HG03354 (cell line): ENCODE measurements around the gene CERS6.

Experiments
- ATAC-seq: cut with Tn5 transposase; IDR thresholded peaks from one replicate; pipeline ENCODE4 v1.9.1; 2021; ENCODE audit warnings: mild to moderate bottlenecking; ENCODE audit not compliant: unreplicated experiment, poor library complexity, severe bottlenecking

Gene CERS6

DNA sequence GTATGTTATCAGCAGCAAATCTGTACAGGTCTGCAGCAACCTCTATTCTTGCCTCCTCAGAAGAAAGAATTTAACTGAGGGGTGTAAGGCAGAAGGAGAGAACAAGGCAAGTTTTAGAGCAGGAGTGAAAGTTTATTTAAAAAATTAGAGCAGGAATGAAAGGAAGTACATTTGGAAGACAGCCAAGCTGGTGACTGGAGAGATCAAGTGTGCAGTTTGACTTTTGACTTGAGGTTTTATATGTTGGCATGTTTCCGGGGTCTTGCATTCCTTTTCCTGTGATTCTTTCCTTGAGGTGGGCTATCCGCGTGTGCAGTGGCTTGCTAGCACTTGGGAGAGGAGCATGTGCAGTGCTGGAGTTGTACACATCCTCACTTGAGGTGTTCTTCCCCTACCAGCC is 16.5 kb upstream of the CERS6 start:
- ATAC-seq, result no peak

DNA sequence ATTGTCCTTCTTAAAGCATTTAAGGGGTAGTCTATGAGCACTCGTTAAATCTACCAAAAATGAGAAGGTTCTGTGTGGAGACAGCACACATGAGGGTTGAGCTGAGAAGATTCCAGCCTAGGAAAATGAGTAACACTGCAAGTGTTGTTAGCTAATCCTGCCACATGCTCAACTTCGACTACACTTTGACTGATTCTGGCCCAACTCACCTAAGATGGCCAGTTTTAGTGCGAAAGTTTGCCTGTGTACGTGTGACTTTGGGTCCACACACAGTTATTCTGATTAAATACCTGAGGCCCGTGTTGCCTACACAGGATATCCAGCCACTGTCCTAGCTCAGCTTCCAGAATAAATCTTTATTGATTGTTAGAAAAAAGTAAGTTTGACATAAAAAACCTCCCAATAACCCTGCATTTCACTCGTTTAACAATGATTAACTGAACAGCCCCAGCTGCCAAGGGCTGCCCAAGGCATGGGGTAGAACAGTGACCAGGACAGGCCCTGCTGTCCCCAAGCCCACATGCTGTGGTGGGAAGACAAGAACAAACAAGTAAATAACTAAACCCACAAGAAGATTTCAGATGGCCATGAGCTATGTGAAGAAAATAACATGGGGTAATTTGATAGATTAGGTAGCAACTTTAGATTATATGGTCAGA is 14.7 kb upstream of the CERS6 start:
- no peak for ATAC-seq

DNA sequence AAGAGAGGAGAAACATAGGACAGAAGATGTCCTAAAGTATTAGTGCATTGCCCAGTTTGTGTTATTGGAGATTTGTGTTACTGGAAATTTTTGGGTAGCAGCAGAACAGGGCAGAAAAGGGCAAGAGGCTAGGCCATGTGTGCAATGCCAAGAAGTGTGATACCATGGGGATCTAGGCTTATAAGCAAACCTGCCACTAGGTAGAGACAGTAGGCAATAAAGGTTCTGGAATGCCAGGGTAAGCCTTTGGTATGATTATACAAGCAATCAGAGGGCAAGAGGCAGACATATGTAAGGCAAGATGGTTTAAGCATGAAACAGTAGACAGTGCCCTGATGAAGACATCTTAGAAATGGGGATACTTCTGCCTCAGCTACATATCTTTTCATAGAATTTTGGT is 12.3 kb upstream of the CERS6 start:
- ATAC-seq, result no peak

DNA sequence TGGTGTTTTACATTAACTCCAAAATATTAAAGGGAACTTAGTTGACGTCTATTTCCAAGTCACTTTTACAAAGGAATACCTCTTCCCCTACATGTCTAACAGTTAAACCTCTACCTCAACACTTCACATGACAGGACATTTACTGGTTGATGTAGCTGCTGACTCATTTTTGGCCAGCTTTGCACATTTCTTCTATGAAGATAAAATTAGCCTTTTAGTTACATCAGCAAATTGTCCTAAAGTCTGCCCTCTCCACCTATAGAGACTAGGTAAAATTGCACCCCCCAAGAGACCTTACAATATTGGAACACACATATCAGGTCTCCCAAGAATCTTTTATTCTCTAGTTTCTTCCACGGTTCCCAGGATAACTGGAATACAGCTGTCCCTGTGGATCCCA is 10.1 kb upstream of the CERS6 start:
- ATAC-seq, result no peak

DNA sequence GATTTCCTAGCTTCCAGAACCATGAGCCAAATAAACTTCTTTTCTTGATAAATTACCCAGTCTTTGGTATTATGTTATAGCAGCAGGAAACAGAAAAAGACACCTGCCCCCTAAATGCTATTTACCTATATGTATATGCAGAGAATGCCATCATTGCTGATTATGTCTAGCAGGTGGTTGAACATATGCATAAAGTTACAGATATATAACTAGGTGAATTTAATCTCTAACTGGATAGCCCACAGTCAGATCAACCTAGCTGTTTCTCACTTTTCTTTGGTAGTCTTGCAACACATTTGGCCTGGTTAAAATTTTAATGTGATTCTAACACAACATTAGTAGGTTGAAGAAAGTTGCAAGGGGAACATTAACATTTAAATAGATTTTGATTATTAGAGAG is 7.1 kb upstream of the CERS6 start:
- peak; percentile 72 for ATAC-seq

DNA sequence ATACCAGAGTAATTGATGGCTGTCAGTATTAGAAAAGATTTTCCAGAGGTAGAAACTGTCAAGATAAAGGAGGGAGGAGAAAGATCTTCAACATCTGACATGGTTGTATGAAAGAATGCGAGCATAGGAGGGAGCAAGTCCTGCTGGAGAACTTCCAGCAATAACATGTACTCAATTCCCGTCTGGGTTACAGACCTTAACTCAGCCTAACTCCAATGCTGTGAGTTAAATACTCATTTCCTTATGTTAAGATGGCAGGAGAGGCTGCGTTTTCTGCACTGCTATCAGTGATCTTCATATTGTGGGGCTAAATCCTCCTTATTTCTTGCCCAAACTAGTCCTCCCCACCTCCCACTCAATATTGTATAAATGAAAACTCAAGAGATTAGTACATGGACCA is 6.7 kb upstream of the CERS6 start:
- ATAC-seq, result no peak

DNA sequence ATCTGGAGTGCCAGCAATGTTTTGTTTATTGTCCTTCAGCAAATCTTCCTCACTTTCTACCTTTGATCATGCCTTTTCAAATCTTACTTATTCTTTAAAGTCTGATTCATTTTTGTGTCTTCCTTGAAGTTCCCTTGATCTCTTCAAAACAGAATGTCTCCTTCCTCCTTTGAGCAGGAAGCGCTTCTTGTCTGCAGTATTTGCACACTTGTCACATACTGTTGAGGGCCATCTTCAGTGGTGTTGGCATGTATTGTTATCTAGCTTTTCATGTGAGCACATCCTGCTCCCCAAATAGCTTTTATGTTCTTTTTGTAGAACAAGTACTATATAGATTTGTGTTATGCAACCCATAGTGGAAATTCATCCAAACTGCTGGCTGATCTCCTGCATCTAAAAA is 5.9 kb upstream of the CERS6 start:
- ATAC-seq, result no peak

DNA sequence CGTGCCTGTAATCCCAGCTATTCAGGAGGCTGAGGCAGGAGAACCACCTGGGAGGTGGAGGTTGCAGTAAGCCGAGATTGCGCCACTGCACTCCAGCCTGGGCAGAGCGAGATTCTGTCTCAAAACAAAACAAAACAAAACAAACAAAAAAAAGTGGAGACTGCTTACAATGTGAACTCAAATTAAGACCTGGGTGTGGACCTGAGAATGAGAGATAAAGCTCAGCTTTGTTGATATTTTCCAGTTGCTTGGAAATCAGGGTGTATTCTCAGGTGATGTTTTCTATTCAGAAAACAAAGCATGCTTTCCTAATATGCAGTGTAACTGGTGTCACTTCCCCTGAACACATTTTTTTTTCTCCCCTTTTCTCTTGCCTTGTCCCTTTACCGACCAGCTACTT is 5.3 kb upstream of the CERS6 start:
- ATAC-seq, result no peak

DNA sequence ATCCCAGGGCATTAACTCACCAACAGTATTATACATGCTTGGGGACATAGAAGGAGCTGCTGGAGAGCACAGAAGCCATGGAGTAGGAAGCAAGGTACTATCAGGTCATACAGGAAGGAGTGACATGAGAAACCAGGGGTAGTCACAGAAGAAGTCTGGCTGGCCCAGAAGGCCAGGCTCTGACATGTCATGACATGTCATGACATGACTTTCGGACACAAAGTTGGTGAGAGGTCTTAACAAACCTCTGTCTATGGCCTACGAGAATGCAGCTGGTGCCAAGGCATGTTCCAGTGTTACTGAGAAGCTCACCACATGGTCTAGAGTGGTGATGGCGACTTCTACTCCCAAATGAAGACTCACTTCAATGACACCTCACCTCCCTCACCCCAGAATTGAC is 3.3 kb upstream of the CERS6 start:
- ATAC-seq, result no peak

DNA sequence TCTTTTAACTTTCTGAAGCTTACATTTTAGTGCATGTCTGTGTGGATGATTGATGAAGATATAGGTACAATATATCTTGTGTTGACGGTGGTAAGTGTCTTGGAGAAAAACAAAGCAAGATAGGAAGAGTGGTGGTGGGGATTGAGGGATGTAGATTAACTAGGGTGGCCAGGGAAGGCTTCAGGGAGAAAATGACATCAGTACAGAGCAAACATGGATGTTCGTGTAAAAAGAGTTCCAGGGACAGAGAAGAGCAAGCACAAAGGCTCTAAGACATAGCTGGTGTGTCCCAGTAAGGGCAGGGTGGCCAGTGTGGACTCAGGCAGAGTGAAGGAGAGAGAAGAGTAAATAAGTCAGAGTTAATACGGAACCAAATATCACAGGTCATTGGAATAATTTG is 2.7 kb upstream of the CERS6 start:
- no peak for ATAC-seq

DNA sequence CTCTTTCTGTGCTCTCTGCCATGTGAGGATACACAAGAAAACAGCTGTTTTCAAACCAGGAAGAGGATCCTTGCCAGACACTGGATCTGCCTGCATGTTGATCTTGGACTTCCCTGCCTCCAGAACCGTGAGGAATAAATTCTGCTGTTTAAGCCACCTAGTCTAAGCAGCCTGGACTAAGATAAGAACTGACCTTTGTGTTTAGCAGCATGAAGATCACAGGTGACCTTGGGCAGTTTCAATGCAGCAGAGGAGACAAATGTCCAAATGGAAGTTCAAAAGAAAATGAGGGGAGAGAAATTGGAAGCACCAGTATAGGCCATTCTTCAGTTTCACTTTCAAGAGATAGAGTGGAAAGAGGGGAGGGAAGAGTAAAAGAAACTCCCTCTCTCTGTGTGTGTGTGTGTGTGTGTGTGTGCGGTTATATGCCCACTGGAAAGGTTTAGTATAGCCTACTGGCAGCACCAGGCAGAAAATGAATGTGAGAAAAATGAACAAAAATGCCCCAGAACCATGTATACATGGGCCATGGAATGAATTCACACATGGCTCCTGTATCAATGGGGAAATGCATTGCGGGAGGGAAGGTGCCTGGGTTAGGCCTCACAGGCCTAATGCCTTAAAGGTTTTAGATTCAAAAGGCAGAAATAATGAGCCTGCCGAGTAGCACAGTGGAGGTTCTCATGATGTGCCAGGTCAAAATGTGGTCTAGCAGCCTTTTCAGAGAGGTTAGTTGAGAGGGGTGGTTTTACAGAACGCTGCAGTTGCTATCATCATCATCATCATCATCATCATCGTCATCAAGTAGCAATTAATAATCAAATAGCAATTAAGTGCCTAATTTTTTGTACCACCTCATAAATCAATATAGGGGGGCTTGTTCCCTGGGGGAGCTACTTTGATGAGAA is 1.1 kb upstream of the CERS6 start:
- no peak for ATAC-seq

DNA sequence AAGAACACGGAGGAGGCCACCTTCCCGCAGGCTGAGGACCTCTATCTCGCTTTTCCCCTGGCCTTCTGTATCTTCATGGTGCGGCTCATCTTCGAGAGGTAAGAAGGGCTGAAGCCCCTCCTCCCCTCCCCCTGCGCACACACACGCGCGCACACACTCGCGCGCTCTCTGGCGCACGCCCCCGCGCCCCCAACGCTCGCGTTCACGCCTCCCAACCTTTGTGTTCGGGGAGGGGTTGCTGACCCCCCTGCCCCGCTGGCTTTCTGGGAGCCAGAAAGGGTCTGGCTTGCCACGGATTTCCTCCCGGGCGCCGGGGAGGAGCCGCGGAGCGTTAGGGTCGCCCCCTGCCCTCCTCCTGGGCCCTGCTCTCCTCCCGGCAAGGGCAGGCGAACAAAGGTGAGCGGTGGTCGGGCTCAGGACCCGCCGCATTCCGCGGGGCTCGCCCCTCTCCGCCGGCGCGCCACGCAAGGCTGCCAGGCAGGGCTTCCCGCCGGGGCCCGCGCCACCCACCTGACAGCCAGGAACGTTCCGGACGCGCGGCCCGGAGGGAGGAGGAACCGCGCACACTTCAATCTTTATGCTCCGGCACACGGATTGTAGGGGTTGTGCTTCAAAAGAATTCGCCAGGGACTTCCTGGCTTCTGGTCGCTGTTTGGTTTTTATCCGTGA is 583 bp downstream of the CERS6 start:
- ATAC-seq, result peak; percentile 34

DNA sequence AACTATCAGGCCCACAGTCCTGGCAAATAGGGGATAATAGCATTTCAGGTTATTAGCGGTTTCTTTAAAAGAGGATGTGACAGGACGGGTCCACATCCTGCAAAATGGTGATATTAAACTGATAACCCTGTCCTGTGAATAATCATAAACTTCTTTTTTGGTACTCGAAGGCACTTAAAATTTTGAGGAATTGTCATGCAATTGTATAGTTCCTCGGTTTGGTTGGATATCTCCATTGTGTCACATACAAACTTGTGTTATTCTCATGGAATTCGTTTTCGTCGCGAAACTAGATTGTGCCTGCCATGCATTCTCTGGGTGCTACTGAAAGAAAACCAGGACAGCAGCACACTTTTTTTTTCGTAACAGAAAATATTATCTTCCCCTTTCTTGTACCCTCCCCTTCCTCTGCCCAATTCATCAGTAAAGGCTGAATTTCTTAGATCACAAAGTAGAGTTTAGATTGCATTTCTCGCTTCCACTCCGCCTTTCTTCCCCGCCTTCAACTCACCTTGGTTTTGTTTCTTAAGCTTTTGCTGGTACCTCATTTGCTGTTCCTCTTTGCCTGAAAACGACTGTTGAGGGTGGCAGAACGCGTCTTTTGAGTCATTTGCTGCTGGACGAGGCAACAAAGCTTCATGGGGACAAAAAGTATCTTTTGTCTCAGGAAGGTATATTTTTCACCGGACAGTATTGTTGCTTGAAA is 1.3 kb downstream of the CERS6 start:
- peak; percentile 1 for ATAC-seq

DNA sequence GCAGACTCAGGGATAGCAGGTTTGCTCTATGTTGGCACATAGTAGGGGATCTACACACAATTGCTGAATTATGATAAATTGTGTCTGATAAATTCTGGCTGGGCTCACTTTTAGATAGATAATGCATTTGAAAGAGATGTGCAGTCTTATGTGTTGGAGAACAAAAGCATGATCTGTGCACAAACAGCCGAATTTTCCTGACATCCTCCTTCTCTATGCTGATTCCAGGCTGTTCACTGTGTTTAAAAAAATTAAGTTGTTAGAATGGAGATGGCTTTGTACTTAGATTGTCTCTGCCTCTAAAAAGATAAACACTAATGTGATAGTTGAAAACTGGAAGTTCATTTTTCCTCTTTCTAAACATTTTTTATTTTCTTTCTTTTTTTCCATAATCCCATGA is 2.1 kb downstream of the CERS6 start:
- ATAC-seq, result no peak

DNA sequence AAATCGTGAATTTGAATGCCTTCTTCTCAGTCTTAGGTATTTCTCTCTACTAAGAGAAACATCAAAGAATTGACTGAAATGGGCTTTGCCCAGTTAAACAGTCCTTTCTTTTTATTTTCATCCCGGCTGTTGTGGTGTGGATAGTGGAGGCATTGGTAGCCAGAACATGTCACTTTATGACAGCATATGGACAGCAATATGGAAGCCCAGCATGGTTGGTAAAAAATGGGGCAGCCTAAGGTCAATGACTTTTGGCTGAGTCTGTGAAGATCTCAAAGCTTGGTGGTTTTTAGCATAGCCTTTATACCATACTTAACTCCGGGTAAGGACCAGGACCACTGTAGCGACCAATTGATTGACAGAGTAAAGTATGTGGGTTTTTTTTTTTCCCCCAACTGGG is 3.2 kb downstream of the CERS6 start:
- ATAC-seq, result no peak

DNA sequence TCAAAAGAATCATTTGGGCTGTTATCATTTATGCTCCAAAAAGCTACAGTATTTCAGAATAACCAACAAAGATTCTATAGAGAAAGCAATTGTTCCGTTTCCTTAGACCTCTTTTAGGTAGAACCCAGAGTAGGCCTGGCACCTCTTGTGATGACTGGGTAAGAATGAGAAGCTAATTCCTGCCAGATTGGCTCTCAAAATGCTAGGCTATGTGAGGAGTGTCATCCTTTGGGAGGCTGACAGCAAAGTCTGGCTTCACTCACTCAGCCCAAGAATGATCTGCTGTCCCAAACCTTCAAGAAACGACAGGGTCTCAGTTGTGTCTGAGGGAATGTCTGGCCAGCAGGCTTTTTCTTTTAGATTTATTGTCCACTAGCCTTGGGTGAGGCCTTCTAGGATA is 4.5 kb downstream of the CERS6 start:
- no peak for ATAC-seq

DNA sequence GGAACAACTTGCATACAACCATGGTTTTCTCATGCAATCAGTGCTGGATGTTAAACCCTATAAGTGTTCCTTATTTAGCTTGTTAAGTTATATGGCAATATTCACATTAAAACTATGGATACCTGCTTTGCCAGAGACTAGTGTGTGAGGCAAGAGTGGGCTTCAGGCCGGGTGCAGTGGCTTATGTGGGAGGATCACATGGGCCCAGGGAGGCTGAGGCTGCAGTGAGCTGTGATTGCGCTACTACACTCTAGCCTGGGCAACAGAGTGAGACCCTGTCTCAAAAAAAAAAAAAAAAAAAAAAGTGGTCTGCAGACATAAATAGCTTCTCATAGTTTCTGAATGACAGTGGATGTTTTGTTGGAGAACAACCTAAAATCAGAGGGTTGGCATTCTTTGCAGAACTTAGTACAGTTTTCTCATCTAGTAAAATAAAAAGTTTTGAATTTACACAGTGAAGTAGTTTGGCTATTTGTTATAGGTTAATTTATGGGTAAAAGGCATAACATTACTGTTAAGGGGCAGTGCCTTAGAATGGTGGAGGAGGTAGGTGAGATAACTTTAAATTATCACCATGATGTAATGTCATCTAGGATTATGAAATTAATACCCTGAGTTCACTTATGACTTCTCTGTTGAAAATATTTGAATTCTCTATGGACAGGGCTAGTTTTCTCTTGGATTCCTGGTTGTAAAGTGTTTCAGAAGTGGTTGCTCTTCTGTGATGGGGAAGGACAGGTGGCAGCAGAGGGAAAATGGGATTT is 5.3 kb downstream of the CERS6 start:
- ATAC-seq, result no peak

DNA sequence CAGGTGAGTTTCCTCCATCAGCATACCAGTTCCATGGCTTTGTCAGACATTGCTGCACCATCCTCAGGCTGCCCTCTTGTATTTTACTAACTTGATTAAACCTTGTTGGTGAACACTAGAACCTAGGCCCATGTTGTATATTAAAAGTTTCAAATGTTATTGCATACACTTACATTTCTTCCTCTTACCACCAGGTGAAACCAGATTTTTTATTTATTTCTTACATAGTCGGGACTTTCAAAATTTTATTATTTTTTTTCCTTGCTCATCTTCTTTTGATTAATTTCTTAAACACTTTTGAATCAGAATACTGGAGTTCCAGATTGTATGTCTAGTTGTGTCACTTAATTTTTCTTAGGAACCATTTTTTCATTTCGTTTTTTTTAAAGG is 5.9 kb downstream of the CERS6 start:
- ATAC-seq, result no peak

DNA sequence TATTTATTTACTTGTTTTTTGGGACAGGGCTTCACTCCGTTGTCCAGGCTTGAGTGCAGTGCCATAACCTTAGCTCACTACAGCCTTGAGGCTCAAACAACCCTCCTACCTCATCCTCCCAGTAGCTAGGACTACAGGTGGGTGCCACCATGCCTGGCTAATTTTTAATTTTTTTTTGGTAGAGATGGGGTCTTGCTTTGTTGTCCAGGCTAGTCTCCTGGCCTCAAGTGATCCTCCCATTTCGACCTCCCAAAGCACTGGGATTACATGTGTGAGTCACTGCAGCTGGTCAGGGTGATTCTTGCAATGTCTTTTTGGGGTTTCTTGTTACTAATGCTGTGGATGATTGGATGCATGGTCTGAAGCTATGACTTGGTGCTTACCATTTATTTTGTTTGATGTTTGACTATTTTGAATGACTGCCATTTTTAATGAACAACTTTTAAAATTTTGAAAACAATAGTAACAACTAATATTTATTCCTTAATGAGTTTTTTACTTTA is 6.5 kb downstream of the CERS6 start:
- ATAC-seq, result no peak
